VCaP (cell line): ENCODE results near the gene PIWIL4.

Experiments used
- H3K27ac ChIP-seq: fragments of 450-650 bp; 2 replicates; pipeline ENCODE4 v1.5.1; 2017
- CTCF ChIP-seq: fragments of 450-650 bp; conservative IDR thresholded peaks from 2 replicates; pipeline ENCODE4 v1.5.1; 2017; ENCODE audit warnings: mild to moderate bottlenecking, moderate library complexity

The PIWIL4 gene

DNA sequence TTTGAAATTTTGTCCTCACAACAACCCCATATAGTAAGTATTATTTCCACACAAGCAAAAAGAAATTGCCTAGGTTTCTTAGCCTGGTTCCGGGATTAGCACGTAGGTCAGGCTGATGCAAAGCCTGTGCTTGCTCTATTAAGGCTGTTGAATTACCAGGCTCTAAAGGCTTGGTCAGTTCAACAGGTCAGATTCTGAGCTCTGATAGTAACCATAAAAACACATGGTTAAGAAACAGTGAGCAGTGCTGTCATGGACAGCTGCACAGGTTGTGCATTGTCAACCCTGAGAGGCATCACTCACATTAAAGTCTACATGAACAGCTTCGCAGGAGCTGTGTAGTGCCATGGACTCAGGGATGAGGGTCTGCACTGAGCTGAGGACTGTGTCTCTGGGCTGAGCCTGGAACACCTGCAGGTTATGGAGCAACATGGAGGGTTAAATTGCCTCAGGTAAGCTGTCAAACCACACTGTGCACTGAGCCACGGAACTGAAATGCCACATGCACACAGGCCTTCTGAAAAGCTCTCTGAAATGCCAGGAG, 98.0 kb downstream of the PIWIL4 start:
- no peak for TF ChIP-seq CTCF
- H3K27ac ChIP-seq, result no peak overlapping the region

- no peak overlapping the region for H3K27ac ChIP-seq
- no peak for TF ChIP-seq CTCF
Observed at GRCh38 chr11:94666792-94667721, 99.9 kb downstream of the PIWIL4 start.

GRCh38 chr11:94668212-94668793, 101.1 kb downstream of the PIWIL4 start:
- H3K27ac ChIP-seq, result no peak overlapping the region
- no peak for TF ChIP-seq CTCF

DNA sequence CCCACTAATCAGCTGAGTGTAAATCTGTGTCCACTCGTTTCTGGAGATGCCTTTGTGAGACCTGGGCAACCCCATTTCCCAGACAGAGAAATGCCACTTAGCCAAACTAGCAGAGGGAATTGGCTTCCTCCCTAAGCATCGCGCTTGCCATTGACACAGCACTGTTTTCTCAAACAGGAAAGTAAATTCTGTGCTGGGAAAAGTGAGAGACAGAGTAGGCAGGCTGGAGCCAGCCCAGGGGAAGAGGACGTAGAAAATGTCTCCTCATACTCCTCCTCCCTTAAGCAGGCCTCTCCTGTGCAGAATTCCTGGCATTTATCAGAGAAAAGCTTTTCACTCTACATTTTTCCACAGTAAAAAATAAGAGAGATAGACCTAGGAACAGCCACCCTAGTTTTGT, 101.9 kb downstream of the PIWIL4 start:
- no peak overlapping the region for H3K27ac ChIP-seq
- no peak for TF ChIP-seq CTCF
